Frontal cortex (tissue), 4 donors: Measurements from ENCODE around the gene MAFF. TPM values are rescaled to one million over a fixed set of nuclear protein-coding genes. Genes with fewer than 3 reads are reported as not detected.
"Not testable (repeated sequence)": the region's sequence is repeated elsewhere in the genome, so short reads cannot be mapped to it uniquely, and the experiment has no call there.

Experiments
- DNase-seq, 2 donors: peaks; one replicate each; pipeline ENCODE4 v3.0.0; 2012; ENCODE audit warnings: low spot score in 2 of 2
- FAIRE-seq: peaks from 2 replicates; lab custom pipeline; 2012; peaks lifted over from hg19 to GRCh38; lab: Jason Lieb, UNC
- total RNA-seq: library from RNA; depleted of rRNA; stranded (reverse); fragments of >200 nt; gene quantifications from one replicate; pipeline ENCODE4 v1.2.3, GENCODE V29; 2014
- donor health status: control.
- donor health status: control.
- donor health status: control.

Gene MAFF
- total RNA-seq, 1 donor from 2014 or later, result 1.6 TPM

DNA sequence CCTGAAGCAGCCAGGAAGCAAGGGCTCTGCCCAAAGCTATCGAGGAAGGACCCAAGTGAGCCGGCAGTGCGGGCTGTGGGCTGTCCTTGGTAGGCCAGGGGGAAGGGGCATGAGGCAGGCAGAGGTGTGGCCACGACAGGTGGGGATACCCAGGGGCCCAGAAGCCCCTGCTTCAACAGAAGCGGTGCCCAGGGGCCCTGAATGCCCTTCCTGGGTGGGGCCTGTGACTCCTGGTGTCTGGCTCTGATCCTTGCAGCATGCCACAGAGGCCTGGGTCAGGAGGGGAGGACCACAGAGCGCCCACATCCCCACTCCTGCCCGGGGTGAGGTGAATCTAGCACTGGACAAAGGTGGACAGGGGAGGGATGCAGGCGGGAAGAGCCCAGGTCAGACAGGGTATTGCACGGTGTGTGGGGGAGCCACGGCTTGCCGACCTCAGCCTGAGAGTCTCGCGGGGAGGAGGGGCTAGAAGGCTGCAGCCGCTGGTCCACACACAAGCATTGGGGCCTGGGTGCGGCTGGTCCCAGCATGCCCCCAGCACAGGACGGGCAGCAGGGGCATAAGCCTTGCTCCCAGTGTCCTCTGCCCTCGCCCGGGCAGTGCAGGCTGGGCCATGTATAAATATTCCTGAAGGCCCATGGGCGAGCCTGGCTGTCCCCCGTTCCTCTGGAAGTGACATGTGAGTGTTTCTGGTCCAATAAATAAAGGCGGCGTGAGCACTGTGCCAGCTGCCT, 19.0 kb downstream of the MAFF start:
- DNase-seq, result no peak

DNA sequence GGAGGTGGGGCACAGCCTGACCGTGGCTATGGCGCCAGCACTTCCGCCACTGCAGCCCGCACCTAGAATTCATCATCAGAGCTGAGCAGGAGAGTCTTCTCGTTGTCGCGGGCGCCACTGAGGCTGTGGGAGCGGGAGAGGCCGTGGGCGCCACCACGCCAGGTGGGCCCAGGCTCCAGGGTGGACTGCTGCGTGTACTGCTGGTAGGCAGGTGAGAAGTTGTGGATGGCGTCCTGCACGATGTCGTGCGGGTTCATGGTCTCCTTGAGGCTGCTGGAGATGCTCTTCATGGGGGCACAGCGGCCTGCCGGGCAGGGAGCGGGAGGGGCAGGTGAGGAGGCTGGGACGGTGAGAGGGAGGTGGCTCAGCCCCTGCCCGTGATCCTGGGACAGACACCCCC, 19.6 kb downstream of the MAFF start:
- DNase-seq (no peak), FAIRE-seq (no peak)

More for the DNA sequence above, 19.0 kb downstream of the MAFF start:
- FAIRE-seq, result no peak

DNA sequence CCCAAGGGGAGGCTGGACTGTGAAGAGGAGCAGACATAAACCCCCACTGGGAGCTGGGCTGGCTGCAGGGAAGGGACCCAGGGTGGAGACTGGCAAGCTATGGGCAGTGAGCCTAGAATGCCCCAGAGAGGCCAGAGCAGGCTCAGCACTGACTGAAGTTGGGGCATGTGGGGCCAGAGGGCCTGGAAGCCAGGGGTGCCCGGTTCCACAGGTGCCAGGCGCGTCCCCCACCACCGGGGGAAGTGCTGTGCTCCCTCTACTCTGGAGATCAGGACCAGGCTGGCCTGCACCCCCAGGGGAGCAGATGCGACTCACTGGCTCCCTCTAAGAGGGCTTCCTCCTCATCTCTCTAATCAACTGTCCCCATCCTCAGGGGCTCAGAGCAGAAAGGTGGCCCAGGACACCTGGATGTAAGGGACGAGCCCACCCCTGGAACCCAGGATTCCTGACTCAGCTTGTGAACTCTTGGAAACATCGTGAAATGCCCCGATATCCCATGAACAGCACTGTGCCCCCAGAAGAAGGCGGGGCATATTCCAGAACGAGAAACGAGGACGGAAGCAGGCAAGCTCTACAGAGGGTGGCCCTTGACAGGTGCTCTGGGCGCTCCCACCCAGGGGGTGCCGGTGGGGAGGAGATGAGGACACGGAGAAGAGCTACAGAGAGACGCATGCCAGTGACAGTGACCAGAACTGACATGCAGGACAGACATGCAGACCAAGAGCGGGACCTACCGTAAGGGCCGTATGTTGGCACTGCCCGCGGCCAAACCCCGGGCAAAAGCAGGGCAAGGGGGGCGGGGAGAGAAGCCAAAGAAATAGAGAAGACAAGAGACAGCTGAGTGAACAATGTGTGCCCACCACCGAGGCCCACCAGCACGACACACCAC, 20.4 kb downstream of the MAFF start:
- FAIRE-seq (no peak), DNase-seq (no peak)

DNA sequence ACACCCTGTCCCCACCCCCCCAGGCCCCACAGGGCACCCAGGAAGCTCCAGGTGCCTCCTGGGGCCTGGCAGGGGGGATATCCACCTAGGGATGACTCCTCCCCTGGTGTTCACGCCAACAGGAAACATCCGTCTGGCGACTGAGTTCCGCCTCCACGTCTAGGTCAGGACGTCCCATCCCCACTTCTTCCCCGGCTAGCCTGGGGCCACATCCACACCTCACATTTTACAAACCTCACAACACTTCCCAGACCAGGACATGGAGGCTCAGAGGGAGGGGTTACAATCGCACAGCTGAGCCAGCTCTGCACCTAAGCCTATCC, 21.0 kb downstream of the MAFF start:
- no peak for FAIRE-seq
- no peak for DNase-seq

DNA sequence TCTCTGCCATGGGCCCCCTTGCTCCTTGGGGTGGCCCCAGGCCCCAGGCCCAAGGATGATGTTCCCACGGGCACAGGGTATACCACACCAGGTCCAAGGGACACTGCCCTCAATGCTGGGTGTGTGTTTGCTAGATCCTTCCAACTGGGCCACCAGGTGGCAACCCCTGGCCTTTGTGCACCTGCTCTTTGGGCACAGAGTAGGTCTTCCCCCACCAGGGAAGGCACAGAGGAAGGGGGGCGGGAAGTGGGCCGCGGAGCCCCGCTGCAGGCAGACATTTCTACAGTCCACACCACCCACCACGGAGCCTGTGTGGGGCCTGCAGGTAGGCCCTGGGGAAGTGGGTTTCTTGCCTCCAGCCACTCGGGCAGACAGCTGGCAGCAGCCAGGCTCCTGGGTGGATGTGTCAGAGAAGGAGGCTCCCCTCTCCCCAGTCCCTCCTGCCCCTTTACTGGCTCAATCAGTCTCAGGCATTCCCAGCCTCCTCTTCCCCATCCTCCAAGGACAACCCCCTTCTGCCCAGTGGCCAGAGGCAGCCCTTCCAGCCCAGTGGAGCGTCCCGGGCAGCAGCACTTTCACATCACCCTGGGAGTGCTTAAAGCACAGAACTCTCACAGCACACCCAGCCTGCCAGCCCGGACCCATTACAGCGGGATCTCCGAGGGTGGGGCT, 21.6 kb downstream of the MAFF start:
- DNase-seq (no peak), FAIRE-seq (no peak)

DNA sequence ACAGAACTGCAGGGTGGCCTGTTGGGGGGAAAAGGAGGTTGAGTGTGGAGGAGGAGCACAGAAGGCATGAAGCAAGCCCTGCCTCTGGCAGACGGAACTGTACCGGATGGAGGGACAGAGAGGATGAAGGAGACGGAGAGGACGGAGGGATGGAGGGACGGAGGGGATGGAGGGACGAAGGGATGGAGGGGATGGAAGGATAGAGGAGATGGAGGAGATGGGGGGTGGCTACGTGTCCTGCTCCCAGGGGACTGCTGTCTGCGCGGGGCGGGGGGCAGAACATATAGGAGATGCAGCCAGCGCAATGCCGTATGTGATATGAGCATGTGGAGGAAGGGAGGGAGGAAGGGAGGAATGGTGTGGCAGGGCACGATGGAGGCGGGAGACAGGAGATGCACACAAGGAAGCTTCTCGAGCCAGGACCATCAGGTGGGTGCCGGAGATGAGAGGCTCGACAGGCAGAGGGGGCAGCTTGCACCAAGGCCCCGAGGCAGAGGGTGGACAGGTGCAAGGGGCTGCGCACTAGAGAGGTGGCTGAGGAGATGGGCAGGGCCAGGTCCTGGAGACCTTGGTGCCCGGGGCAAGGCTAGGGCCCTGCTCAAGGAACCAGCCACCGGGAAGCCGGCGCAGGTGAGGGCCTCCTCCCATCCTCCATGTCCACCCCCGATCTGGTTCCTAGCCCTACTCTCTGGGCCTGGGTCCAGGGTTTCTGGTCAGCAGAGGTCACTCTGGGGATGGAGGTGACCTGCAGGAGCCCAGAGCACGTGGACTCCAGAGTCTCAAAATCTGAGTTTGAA, 25.3 kb downstream of the MAFF start:
- FAIRE-seq (no peak), DNase-seq (no peak)

DNA sequence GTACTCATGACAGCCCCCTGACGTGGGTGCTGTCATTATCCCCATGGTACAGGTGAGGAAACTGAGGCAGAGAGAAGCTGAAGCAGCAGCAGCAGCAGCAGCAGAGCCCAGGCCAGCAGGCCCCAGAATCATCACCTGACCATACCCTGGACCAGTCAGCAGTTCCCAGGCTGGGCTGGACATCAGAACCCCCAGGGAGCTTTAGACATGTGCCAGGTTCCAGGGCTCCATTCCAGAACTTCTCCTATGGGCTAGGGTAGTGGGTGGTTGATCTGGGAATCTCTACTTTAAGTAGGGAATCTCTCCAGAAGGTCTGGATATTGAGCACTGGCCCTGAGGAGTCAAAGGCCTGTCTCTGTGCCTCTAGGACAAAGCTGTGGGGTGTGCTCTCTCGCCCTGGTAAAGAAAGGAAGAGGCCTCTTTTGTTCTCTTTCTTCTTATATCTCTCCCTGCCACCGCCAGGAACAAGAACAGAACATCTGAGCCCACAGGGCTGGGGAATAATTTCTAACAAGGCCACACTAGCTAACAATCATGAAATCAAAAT, 26.6 kb downstream of the MAFF start:
- no peak for FAIRE-seq
- DNase-seq, result no peak

DNA sequence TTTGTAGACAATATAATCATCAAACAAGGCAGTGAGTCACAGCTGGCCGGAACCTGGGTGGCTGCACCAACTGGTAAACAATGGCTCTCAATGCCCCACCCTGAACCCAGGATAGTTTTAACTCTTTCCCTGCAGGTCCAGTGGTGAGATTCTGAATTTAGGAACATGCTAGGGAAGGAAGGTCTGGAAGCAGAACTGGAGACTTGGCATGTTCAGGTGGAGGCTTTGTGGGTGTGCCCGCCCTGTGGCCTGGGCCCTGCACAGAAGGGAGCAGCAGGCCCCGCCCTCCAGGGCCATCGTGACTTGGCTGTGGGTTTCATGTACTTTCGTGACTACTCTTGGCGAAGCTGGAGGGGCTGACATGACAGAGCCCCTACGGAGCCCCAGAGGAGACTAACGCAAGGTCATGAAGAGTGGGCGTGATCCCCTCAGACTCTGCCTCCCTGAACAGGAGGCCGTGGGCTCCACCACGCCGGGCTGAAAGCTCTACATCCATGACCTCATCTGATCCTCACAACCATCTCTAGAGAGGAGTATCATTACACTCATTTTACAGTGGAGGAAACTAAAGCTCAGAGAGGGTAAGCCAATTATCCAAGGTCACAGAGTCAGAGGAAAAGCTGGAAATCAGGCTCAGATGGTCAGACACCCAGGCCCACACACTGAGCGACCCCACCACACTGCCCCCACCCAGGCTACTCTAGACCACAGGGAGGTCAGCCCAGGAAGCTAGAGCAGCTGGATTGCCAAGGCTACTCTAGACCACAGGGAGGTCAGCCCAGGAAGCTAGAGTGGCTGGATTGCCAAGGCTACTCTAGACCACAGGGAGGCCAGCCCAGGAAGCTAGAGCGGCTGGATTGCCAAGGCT, 27.3 kb downstream of the MAFF start:
- FAIRE-seq, result no peak
- DNase-seq, result no peak

DNA sequence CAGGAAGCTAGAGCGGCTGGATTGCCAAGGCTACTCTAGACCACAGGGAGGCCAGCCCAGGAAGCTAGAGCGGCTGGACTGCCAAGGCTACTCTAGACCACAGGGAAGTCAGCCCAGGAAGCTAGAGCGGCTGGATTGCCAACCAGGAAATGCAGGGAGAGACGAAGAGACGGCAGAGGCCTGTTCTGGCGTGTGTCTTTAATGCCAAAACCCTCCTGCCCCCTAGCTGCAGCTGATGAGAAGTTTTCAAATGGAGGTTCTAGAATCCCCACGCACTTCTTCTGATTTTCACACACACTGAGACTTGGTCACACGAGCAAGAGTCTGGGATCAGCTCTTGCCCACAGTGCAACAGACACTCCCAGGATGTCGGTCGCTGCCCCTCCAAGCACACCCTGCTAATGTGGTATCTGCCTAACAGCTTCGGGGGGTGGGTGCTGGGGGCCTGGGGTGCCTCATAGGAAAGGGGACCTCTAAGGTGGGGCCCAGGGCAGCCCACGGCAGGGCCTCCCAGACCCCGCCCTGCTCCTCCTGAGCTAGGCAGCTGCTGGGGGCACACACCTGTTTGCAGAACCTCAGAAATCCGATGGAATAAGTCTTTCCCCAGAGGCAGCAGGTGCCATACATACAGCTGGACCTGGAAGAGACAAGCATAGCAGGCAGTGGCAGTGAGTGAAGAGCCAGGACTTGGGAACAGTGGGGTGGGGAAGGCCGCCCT, 28.5 kb downstream of the MAFF start:
- DNase-seq (peak in 1 of 2 donors; percentile 63), FAIRE-seq (no peak)

DNA sequence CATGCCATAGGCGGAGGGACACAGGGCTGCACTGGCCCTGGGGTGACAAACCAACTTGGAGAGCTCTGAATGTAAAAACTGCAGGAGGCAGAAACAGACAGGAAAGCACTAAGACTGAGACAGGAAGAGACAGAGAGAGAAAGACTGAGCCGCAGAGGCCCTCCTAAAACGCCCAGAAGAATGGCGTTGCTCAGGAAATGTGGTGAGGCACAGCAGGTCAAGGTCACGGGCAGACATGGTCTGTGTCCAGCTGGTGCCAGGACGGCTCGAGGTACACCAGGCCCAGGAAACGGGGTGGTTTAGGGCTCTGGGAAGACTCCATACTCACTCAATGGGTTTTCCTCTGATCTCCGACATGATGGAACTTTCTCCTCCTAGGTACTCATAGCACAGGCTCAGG, 29.1 kb downstream of the MAFF start:
- DNase-seq, result no peak
- FAIRE-seq, result no peak

DNA sequence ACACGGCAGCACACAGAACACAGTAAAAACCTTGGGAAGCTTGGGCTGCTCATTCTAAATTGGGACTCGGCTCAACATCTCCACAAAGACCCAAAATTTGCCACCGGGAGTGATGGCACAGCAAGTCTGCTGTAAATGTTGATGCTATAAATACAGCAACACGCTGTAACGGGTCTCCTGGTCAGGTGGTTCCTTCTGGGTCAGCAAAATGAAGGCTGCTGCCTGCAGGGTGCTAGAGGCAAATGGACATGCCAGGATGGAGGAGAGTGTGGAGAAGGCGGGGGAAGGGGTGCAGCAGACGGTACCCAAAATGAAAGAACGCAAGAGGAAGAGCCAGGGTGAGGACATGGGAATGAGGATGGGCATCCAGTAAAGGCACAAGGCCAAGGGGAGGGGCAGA, 30.4 kb downstream of the MAFF start:
- FAIRE-seq (no peak), DNase-seq (no peak)

DNA sequence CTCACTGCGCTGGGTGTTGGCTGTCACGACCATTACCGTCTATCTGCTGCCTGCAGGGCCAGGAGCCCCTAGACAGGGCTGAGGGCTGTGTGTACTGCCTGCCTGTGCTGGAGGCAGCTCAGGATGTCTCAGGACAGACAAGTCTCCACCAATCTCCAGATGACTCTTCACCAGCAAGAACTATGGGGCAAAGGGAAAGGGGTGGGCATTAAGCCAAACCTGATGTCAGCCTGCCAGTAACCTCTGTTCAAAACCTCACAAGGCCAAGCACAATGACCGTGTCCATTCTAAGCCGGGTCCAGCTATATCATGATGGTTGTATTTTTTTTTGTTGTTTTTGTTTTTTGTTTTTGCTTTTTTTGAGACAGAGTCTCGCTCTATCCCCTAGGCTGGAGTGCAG, 31.6 kb downstream of the MAFF start:
- FAIRE-seq (no peak), DNase-seq (no peak)

DNA sequence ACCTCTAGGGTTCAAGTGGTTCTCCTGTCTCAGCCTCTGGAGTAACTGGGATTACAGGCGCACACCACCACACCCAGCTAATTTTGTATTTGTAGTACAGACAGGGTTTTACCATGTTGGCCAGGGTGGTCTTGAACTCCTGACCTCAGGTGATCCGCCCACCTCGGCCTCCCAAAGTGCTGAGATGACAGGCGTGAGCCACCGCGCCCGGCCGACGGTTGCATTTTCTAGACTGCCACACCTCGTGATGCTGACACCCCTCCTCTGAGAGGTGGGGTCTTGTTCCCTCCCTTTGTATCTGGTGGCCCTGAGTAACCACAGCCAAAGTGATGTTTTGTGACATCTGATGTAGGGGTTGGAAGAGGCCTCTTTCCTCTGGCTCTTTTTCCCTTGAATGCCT, 32.1 kb downstream of the MAFF start:
- FAIRE-seq, DNase-seq: not testable (repeated sequence)

DNA sequence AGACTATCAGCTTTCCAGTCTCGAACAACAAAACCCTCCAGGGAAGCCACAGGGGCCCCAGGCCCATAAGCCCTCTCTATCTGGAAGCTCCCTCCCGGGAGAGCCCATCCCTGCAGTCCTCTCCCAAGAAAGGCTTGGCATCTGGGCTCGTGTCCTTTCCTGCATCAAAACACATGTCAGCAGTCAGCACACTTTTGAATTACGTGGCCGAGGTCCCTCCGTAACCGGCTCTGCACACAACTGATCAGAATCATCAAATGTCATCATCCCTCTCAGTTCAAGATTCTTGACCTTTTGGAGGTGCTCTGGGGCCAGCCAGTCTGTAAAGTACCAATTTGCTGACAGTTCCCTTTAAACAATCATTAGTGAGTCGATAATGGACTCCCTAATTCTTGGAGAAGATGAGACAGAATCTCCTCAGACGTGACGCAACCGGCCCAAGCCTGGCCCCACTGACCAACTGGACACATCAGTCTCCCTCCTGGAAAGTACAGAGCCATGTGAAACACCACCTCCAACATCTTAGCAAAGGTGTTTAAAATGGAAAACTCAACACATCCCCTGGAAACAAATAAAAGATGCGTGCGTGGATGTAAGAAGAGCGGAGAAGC, 33.6 kb downstream of the MAFF start:
- DNase-seq, result no peak
- no peak for FAIRE-seq

DNA sequence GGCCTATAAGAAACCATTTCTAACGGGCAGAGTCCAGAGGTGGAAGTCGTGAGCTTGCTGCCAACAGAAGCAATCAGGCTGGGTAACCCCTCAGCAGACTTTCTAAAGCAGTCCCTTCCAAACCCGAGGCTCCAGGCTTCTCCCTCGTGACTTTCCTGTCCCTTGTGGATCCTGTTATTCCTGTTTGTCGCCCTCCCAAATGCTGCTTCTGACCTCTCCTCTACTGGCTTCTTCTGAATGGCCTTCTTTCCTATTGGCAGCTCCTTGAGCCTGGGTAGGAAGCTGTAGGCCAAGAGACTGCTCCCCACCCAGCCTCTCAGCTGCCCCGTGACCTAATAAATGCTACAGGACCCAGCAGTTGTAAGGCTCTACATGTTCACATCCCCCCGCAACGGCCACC, 35.0 kb downstream of the MAFF start:
- FAIRE-seq (no peak), DNase-seq (no peak)

DNA sequence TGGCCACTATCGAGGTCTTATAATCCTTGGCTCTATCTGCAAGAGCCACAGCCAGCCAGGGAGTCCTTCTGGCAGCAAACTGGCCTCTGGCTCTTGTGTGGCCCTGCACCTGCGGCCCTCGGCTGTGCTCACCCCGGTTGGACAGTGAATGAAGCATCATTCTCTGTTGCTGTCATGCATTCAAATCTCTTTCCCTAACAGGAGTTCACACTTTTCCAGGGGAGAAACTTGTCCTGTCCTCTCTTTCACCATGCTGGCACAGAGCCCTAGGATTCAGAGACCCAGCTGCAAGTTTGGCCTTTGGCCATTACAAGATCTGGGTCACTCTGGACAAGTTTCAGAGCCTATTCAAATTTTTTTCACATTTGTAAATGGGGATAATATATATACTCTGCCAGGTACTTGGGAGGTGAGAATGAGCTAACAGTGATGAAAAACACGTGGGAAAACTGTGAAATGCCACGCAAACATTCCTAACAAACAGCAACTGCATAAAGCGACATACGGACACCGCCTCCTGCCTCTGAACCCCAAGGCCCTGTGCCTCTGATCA, 36.8 kb downstream of the MAFF start:
- DNase-seq (no peak), FAIRE-seq (no peak)

DNA sequence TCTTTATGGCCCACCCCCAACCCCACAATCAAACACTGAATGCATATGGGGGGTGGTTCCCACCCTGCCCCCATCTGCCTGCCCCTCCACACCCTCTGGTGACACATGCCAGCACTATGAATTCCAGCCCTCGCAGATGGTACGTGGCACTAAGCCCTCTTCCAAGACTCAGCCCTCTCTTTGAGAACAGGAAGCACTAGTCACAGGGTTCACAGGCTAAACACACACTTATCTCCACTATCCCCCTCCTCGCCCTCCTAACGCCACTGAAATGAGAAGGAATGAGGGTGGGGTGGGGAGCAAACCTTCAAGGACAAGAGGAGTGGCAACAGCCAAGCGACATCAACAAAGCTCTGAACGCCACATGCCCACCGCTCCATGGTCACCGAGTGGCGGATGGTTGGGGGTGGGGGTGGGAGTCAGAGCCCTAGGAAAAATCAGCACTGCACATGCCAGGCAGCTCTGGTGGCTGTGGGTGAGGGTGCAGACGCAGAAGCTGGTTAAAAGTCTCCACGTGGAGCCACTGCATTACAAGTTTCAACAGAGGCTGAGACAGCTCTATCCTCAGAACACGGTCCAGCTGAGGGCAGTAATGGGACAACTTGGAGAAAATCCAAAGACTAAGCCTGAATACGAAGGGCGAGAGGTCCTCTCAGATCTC, 37.4 kb downstream of the MAFF start:
- FAIRE-seq, result no peak
- DNase-seq, result peak; percentile 74
